SU-DHL-6 (cell line): Measurements from ENCODE around the gene RGL2.
A peak's percentile ranks its signal among the peaks of the same experiment; 100 is the strongest.
"Not testable (repeated sequence)": the region's sequence is repeated elsewhere in the genome, so short reads cannot be mapped to it uniquely, and the experiment has no call there.

ENCODE experiments used
- H2AFZ ChIP-seq: fragments of 200-600 bp; sonication (generic); 2 replicates; pipeline ENCODE4 v1.6.1; 2014; ENCODE audit warnings: low read depth, mild to moderate bottlenecking, moderate library complexity, mixed read lengths, antibody characterized with exemption, low read length; ENCODE audit not compliant: severe bottlenecking
- H3F3A ChIP-seq: fragments of 200-600 bp; shearing (Covaris generic); 2 replicates; pipeline ENCODE4 v1.6.0; 2016; ENCODE audit warnings: antibody characterized with exemption, mild to moderate bottlenecking; ENCODE audit not compliant: insufficient read depth
- H3K27ac ChIP-seq: fragments of 200-600 bp; sonication (generic); 2 replicates; pipeline ENCODE4 v1.5.1; 2016; ENCODE audit warnings: low read depth, mild to moderate bottlenecking, low read length, moderate library complexity, mixed read lengths
- H3K27me3 ChIP-seq: fragments of 200-600 bp; sonication (generic), shearing (Covaris generic); 2 replicates; pipeline ENCODE4 v1.6.0; 2014; ENCODE audit warnings: mild to moderate bottlenecking, low read length
- H3K36me3 ChIP-seq: fragments of 200-600 bp; sonication (generic); 2 replicates; pipeline ENCODE4 v1.6.1; 2014; ENCODE audit warnings: mild to moderate bottlenecking, low read length, mixed read lengths
- H3K4me2 ChIP-seq: fragments of 300-600, 200-600 bp; shearing (Covaris generic), sonication (generic); 2 replicates; pipeline ENCODE4 v1.6.0; 2014; ENCODE audit warnings: low read length, low read depth, mild to moderate bottlenecking; ENCODE audit not compliant: poor library complexity, severe bottlenecking
- H3K4me3 ChIP-seq: fragments of 200-600 bp; sonication (generic); 2 replicates; pipeline ENCODE4 v1.5.1; 2014; ENCODE audit warnings: antibody characterized with exemption, low read length, mild to moderate bottlenecking, mixed read lengths; ENCODE audit not compliant: insufficient read depth, poor library complexity, severe bottlenecking
- H3K79me2 ChIP-seq: fragments of 200-600 bp; sonication (generic); 2 replicates; pipeline ENCODE4 v1.6.1; 2014; ENCODE audit warnings: mild to moderate bottlenecking, low read length, moderate library complexity; ENCODE audit not compliant: insufficient read depth
- H3K9ac ChIP-seq: fragments of 200-600 bp; sonication (generic); 2 replicates; pipeline ENCODE4 v1.7.0; 2014; ENCODE audit warnings: mild to moderate bottlenecking, low read length
- H3K9me2 ChIP-seq: fragments of 200-600 bp; sonication (generic); replicated peaks from 2 replicates; pipeline ENCODE4 v1.6.1; 2014; ENCODE audit warnings: low read length; ENCODE audit not compliant: insufficient read depth
- H3K9me3 ChIP-seq: fragments of 200-600 bp; sonication (generic); 2 replicates; pipeline ENCODE4 v1.6.1; 2014; ENCODE audit warnings: low read length, mixed read lengths; ENCODE audit not compliant: insufficient read depth
- H4K20me1 ChIP-seq: fragments of 200-600 bp; sonication (generic); 2 replicates; pipeline ENCODE4 v1.6.1; 2014; ENCODE audit warnings: low read depth, mild to moderate bottlenecking, antibody characterized with exemption, low read length, moderate library complexity, mixed read lengths
- CTCF ChIP-seq: fragments of 200-600 bp; sonication (generic); IDR thresholded peaks from one replicate; pipeline ENCODE4 v1.5.1; 2017; ENCODE audit warnings: antibody characterized with exemption, mild to moderate bottlenecking, low read length, moderate library complexity; ENCODE audit not compliant: insufficient read depth, poor library complexity, severe bottlenecking
- EZH2phosphoT487 ChIP-seq: fragments of 200-600 bp; sonication (generic), shearing (Covaris generic); conservative IDR thresholded peaks from 2 replicates; pipeline ENCODE4 v1.6.1; 2018; ENCODE audit warnings: mild to moderate bottlenecking, antibody characterized with exemption, low read length, moderate library complexity, mixed read lengths

RGL2 gene

GRCh38 chr6:33343953-33344611, 45.3 kb upstream of the RGL2 start:
- Histone ChIP-seq H3K4me2 (peak overlapping the region; percentile 49), H4K20me1 (no peaks in the 10 kb centered on the region), H3K4me3 (peak overlapping the region; percentile 7), H3K9me2 (no peaks in the 10 kb centered on the region), H3K9me3 (no peaks in the 10 kb centered on the region), H3K79me2 (no peaks in the 10 kb centered on the region), H3K27me3 (no peaks in the 10 kb centered on the region), H3K9ac (peak overlapping the region; percentile 41), H3F3A (peaks cover 18% of the 10 kb centered on the region), H3K27ac (peak overlapping the region; percentile 88), H3K36me3 (no peaks in the 10 kb centered on the region), H2AFZ (peak overlapping the region; percentile 61)
- no peak for TF ChIP-seq CTCF
- TF ChIP-seq EZH2phosphoT487, result no peak

- Histone ChIP-seq H3K27ac (peak overlapping the region; percentile 88), H3F3A (peaks cover 18% of the 10 kb centered on the region), H2AFZ (peak overlapping the region; percentile 61), H3K4me2 (peak overlapping the region; percentile 49)
- H3K9me2 ChIP-seq, H3K9ac ChIP-seq, H3K36me3 ChIP-seq, H4K20me1 ChIP-seq, H3K9me3 ChIP-seq, H3K4me3 ChIP-seq, H3K79me2 ChIP-seq, H3K27me3 ChIP-seq: not testable (repeated sequence)
Measured at GRCh38 chr6:33343606-33343952, 44.8 kb upstream of the RGL2 start.

GRCh38 chr6:33339193-33339592, 40.5 kb upstream of the RGL2 start:
- no peaks in the 10 kb centered on the region for H3K79me2 ChIP-seq
- H4K20me1 ChIP-seq, result no peaks in the 10 kb centered on the region

More at GRCh38 chr6:33339193-33339592, 40.5 kb upstream of the RGL2 start:
- no peaks in the 10 kb centered on the region for H3K9me2 ChIP-seq
- no peak overlapping the region for H3K9ac ChIP-seq
- TF ChIP-seq EZH2phosphoT487, result no peak
- no peak for TF ChIP-seq CTCF
- H3K27ac ChIP-seq, result no peak overlapping the region
- H3K4me3 ChIP-seq, result no peak overlapping the region
- peaks cover 8% of the 10 kb centered on the region for H3F3A ChIP-seq
- no peak overlapping the region for H2AFZ ChIP-seq
- no peaks in the 10 kb centered on the region for H3K9me3 ChIP-seq
- H3K4me2 ChIP-seq, result no peak overlapping the region
- H3K27me3 ChIP-seq, result no peaks in the 10 kb centered on the region
- H3K36me3 ChIP-seq, result no peaks in the 10 kb centered on the region
